ENCODE results near the gene NEAT1.
"Not testable (repeated sequence)": the region's sequence is repeated elsewhere in the genome, so short reads cannot be mapped to it uniquely, and the experiment has no call there.

NEAT1 gene

GRCh38 chr11:65411681-65412070, 10.9 kb upstream of the NEAT1 start:
- no peak for DNase-seq

- DNase-seq, result no peak
Observed at GRCh38 chr11:65412271-65413076, 10.1 kb upstream of the NEAT1 start.

GRCh38 chr11:65413077-65413664, 9.4 kb upstream of the NEAT1 start:
- DNase-seq, result not testable (repeated sequence)

GRCh38 chr11:65414776-65415498, 7.7 kb upstream of the NEAT1 start:
- no peak for DNase-seq

- no peak for DNase-seq
Observed at GRCh38 chr11:65415499-65416340, 6.9 kb upstream of the NEAT1 start.

GRCh38 chr11:65416341-65416824, 6.2 kb upstream of the NEAT1 start:
- peak; percentile 58 for DNase-seq

GRCh38 chr11:65416841-65417701, 5.5 kb upstream of the NEAT1 start:
- DNase-seq, result no peak

- no peak for DNase-seq
Observed at GRCh38 chr11:65417702-65418430, 4.7 kb upstream of the NEAT1 start.

- no peak for DNase-seq
Observed at GRCh38 chr11:65418431-65418680, 4.2 kb upstream of the NEAT1 start.

GRCh38 chr11:65418681-65419459, 3.7 kb upstream of the NEAT1 start:
- peak; percentile 90 for DNase-seq

GRCh38 chr11:65419460-65419771, 3.2 kb upstream of the NEAT1 start:
- no peak for DNase-seq

GRCh38 chr11:65419772-65420481, 2.7 kb upstream of the NEAT1 start:
- no peak for DNase-seq

GRCh38 chr11:65420506-65420905, 2.1 kb upstream of the NEAT1 start:
- no peak for DNase-seq

GRCh38 chr11:65420979-65421793, 1.4 kb upstream of the NEAT1 start:
- peak; percentile 91 for DNase-seq

- DNase-seq, result peak; percentile 87
Observed at GRCh38 chr11:65421794-65422632, 585 bp upstream of the NEAT1 start.

GRCh38 chr11:65423516-65424204, 1.1 kb downstream of the NEAT1 start:
- DNase-seq, result no peak
